Measurements from ENCODE around the gene HGS.

The HGS gene

GRCh38 chr17:81706757-81707624 lies 23.2 kb downstream of the HGS start:
- no peak for DNase-seq

DNA sequence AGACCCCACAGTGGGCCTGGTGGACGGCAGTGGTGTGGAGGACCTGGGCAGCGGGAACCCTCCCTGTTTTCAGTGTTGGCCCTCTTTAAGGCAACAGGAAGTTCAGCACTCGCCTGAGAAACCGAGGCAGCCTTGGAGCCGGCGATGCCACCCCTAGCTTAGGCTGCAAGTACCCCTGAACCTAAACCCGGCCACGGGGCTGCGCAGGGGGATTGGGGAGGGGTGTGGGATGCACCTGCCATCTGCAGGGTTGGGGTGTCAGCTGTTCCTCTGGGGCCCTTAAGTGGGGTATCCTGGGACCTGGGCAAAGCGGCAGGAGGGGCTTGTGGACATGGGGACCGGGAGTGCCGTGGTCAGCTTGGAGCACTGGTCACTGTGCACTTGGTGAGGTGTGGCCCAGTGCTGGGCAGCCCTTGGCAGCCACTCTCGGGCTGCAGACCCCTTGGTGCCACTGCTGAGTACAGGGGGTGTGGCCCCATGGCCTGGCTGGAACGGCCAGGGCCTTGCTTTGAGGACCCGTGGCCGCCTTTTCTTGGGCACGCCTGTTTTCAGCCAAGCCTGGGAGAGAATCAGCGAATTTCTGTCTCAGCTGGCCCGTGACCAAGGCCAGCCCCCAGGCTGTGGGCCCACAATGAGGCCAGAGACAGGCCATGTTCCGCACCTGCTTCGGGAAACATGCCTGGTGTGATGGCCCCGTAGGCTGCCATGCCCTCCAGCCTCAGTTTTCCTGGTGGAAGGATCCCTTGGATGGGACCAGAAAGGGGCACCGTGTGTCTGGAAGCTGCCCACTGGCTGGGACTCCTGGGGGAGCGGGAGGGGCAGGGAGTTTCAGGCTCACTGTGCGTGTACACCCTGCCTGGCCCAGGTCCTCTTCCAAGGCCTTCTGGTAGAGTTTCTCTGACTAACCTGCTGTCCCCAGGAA lies 24.2 kb downstream of the HGS start:
- no peak for DNase-seq

DNA sequence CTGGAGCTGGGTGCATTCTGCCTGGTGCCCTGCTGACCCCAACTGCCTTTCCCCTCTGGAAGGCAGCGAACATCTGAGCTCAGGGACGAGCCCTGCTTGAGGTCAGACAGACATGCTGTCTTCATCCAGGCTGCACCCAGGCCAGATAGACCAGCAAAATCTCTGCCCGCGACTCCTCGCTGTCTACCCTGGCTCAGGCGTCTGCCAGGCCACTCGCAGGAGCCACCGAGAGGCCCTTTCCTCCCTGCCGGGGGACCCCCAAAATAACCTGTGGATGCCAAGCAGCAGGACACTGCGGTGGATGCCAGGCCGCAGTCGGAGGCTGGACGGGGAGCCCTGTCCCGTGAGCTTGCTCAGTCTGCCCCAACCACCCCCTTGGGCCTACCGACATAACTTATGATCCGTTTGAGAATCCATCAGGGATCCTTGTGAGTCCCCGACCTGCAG lies 25.0 kb downstream of the HGS start:
- DNase-seq, result no peak

DNA sequence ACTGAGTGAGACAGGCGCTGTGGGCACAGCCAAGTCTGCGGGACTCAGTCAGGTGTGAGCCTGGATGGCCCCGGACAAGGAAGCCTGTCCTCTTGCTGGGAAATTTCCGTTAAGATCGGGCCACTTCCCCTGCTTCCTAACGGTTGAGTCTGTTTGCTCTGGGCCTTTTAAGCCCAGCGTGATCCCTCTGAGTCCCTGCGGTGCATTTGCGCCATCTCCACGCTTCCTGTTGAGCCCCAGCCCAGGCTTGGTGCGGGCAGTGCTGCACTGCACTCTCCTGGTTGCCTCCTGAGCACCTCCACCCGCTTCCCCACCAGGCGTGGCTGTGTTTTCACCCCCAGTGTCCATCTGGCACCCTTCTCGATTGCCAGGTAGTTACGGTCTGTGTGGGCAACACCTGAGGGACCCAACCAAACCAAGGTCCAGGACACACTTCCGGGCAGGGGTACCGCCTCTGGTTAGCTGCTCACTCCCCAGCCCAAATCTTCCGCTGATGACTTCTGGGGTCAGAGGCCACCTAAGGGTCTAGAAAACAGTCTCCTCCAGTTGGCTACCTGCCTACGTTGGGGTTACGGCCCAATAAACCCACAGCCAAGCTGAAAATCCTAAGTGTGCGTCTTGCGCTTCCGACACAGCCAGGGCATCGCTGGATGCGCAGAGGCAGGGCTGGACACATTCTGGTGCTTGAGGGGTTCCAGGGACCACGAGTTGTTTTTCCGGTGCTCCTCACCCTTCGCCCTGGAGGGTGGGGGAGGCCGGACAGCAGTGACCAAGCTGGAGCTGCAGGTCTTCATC lies 26.9 kb downstream of the HGS start:
- DNase-seq, result no peak

DNA sequence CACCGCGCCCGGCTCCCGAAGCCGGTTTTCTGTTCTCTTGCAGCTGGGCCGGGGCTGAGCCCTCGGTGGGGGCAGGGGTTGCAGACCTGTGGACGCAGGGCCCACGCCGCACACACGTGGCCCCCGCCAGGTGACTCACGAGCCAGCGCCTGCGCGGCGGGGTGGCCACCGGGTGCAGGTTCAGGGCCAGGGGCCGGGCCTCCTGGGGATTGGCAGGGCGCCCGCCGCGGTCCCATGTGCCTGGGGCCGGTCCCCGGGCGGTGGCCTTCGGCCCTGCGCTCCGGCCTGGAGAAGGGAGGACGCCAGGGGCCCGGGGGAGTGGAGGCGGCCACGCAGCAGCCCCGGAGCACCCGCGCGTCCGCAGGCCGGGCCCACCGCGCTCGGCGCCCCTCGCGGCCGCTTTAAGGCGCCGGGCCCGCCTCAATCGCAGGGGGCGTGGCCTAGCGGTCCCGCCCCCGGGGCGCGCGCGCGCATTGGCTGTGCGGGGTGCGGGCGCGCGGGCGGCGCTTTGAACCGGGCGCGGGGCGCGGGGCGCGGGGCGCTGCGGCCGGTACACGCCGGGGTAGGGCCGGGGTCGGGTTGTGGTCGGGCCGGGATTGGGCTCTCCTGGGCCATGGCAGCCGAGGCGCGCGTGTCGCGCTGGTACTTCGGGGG lies 28.1 kb downstream of the HGS start, which contains the start of gene SLC25A10:
SLC25A10 (plus strand) TSS at position 471 of the 654 bp plus-strand sequence; CDS start at position 614, 143 bp downstream.
- DNase-seq, result peak; percentile 64

DNA sequence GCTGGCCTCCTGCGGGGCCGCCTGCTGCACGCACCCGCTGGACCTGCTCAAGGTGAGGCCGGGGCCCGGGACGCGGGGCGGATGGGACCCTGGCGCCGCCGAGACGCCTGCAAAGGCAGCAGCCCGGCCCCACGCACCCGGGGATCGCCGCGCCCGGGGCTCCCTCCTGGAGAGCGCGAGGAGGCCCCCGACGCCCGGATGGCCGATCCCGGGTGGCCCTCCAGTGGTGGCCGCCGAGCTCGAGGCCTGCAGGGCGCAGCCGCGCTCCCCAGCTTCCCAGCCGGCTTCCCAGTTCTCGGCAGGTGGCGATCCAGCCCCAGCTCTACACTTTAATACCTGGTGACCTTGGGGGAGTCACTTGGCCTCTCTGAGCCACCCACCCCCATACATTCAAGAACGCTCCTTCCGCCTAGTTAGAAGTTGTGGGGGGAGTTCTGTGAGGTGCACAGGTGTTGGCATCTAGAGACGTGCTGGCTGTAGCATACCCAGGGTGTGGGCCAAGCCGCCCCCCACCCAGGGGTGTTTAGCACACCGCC lies 28.7 kb downstream of the HGS start:
- DNase-seq, result no peak

GRCh38 chr17:81713004-81713555 lies 29.3 kb downstream of the HGS start:
- DNase-seq, result no peak

- DNase-seq, result no peak
These were observed 30.0 kb downstream of the HGS start for GRCh38 chr17:81713556-81714411.

GRCh38 chr17:81714412-81715106 lies 30.7 kb downstream of the HGS start:
- DNase-seq, result no peak

DNA sequence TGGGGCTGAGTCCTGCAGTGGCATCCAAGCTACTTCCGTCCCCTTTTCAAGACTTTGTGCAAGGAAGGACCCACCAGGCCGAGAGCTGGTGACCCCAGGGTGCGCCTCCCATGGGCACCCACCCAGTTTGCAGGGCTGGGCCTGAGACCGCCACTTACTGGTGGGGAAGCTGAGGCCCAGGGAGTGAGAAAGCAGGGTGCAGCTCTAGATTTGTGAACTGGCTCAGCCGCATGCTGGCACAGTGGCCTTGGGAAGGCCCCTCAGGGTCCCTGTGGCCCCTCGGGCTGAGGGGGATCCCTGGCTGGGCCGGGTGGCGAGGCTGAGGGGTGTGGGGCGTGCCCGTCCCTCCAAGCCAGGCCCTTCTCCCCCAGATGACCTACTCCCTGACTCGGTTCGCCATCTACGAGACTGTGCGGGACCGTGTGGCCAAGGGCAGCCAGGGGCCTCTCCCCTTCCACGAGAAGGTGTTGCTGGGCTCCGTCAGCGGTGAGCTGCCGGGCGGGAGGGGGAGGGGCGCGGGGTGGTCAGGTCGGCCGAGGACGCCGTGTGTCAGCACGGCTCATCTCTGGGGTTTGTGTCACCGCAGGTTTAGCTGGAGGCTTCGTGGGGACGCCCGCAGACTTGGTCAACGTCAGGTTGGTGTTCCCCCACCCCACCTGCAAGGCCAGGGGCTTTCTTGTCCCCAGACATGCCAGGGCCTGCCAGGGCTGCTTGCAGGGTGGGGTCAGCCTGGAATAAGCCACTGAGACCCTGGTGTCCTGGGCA lies 31.5 kb downstream of the HGS start:
- no peak for DNase-seq

GRCh38 chr17:81715872-81716673 lies 32.3 kb downstream of the HGS start:
- DNase-seq, result no peak

- DNase-seq, result no peak
These were observed 32.8 kb downstream of the HGS start for GRCh38 chr17:81716674-81716996.

GRCh38 chr17:81717049-81717765 lies 33.4 kb downstream of the HGS start:
- no peak for DNase-seq

DNA sequence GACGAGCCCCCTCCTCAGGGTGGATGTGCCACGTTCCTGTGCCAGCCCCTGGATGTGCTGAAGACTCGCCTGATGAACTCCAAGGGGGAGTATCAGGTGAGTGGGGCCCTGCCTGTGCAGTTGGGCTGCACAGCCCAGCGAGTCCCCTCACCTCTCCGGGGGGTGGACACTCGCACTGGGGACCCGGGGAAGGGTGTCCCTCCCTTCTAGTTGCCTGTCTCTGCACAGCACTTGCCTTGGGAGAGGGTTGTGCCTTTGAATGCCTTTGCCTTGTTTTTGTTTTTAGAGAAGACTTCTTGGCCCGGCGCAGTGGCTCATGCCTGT lies 33.9 kb downstream of the HGS start:
- DNase-seq, result no peak

DNA sequence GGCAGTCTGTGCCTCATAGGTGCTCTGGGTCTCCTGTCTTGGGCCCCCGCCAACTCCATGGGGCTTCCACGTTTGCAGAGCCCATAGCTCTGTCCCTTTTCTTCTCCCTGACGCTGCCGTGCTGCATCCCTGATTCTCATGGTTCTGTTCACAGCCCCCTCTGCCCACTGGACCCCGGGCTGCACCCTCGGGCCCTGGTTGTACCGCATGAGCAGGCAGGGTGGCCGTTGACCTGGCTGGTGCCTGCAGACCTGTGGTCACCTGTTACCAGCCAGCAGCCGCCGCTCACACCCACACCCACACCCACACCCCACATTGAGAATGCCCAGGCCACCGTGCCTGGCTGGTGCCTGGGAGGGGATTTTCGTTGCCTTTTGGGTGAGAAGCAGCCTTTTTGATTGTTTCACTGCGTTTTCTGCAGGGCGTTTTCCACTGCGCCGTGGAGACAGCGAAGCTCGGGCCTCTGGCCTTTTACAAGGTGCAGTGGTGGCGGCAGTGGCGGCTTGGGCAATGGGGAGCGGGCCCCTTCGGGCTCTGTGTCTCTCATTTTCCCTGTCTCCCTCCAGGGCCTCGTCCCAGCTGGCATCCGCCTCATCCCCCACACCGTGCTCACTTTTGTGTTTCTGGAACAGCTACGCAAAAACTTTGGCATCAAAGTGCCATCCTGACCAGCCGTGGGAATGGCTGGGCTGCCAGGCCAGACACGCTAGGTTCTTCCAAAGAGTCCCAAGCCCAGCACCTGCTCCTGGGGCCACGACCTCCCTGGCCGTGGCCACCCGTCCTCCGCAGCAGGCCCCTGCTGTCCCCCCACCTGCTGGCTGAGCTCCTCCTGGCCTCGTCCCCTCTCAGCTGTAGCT lies 35.8 kb downstream of the HGS start:
- DNase-seq, result no peak

DNA sequence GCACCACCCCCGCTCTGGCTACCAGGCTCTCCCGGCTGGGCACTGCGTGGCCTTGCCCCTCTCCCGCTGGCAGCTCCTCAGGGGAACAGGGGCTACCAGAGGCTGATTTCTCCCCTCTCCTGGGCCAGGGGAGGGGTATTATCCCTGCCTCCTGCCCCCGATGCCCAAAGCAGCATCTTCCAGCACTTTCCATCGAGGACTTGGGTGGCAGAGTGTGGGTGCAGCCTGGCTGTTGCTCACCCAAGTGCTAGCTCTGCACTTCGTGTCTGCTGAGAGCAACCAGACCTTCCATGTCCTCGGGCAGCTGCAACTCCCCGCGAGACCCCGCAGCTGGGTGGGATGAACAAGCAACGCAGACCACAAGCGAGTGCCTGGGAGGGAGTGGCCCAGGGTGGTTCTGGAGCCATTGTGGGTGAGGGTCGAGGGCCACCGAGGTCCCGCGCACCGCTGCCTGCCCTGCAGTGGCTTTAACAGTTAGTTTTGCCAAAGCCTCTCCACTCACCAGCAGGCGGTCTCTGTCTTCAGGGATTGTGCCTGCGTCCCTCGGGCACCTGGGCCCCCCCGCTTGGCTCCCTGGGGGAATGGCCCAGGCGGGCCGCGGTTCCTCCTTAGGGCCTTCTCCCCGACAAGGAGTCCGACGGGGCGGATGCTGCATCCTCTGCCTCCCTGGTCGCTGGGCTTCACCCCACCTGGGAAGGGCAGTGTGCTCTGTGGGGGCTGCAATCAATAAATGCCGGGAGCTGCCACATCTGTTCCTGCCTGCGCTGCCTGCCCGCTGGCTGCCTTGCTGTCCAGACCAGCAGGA lies 36.7 kb downstream of the HGS start:
- no peak for DNase-seq
